ENCODE data around the gene PSMD1. TPM values are rescaled to one million over a fixed set of nuclear protein-coding genes. Genes with fewer than 3 reads are reported as not detected.
A peak's percentile ranks its signal among the peaks of the same experiment; 100 is the strongest.
"Not testable (repeated sequence)": the region's sequence is repeated elsewhere in the genome, so short reads cannot be mapped to it uniquely, and the experiment has no call there.

The PSMD1 gene
- total RNA-seq, 1 donor from 2014 or later: 77.2 TPM

GRCh38 chr2:231190531-231191197, 134.0 kb downstream of the PSMD1 start:
- Histone ChIP-seq H3K4me3 (ENCODE audit: low read depth, low read length) (no peak overlapping the region), H3K36me3 (ENCODE audit: control insufficient read depth, insufficient read depth, low read length) (no peaks in the 10 kb centered on the region), H3K27me3 (ENCODE audit: control insufficient read depth, insufficient read depth, low read length) (no peaks in the 10 kb centered on the region)
- DNase-seq (ENCODE audit: low read depth): no peak
- TF ChIP-seq CTCF (IDR thresholded peaks at IDR 0.05; ENCODE audit: insufficient read depth, low read length, poor library complexity, severe bottlenecking): no peak

- no peaks in the 10 kb centered on the region for H3K27me3 ChIP-seq (ENCODE audit: control insufficient read depth, insufficient read depth, low read length)
- no peak for DNase-seq (ENCODE audit: low read depth)
- TF ChIP-seq CTCF (IDR thresholded peaks at IDR 0.05; ENCODE audit: insufficient read depth, low read length, poor library complexity, severe bottlenecking): peak; percentile 89
- H3K36me3 ChIP-seq (ENCODE audit: control insufficient read depth, insufficient read depth, low read length): no peaks in the 10 kb centered on the region
- no peak overlapping the region for H3K4me3 ChIP-seq (ENCODE audit: low read depth, low read length)
These were observed 135.5 kb downstream of the PSMD1 start for GRCh38 chr2:231191896-231192872.

- TF ChIP-seq CTCF (IDR thresholded peaks at IDR 0.05; ENCODE audit: insufficient read depth, low read length, poor library complexity, severe bottlenecking): no peak
These were observed 136.5 kb downstream of the PSMD1 start for GRCh38 chr2:231193216-231193615.

GRCh38 chr2:231196592-231196991, 139.9 kb downstream of the PSMD1 start:
- no peak for TF ChIP-seq CTCF (IDR thresholded peaks at IDR 0.05; ENCODE audit: insufficient read depth, low read length, poor library complexity, severe bottlenecking)
- Histone ChIP-seq H3K36me3 (ENCODE audit: control insufficient read depth, insufficient read depth, low read length) (no peaks in the 10 kb centered on the region), H3K27me3 (ENCODE audit: control insufficient read depth, insufficient read depth, low read length) (no peaks in the 10 kb centered on the region), H3K4me3 (ENCODE audit: low read depth, low read length) (no peak overlapping the region)
- DNase-seq (ENCODE audit: low read depth): no peak

More at GRCh38 chr2:231193216-231193615, 136.5 kb downstream of the PSMD1 start:
- no peaks in the 10 kb centered on the region for H3K36me3 ChIP-seq (ENCODE audit: control insufficient read depth, insufficient read depth, low read length)
- no peaks in the 10 kb centered on the region for H3K27me3 ChIP-seq (ENCODE audit: control insufficient read depth, insufficient read depth, low read length)
- no peak for DNase-seq (ENCODE audit: low read depth)
- H3K4me3 ChIP-seq (ENCODE audit: low read depth, low read length): no peak overlapping the region

- not testable (repeated sequence) for H3K4me3 ChIP-seq (ENCODE audit: low read depth, low read length); H3K36me3 ChIP-seq (ENCODE audit: control insufficient read depth, insufficient read depth, low read length); DNase-seq (ENCODE audit: low read depth); H3K27me3 ChIP-seq (ENCODE audit: control insufficient read depth, insufficient read depth, low read length)
These were observed 140.5 kb downstream of the PSMD1 start for GRCh38 chr2:231197196-231197595.

GRCh38 chr2:231197706-231198290, 141.1 kb downstream of the PSMD1 start:
- no peaks in the 10 kb centered on the region for H3K36me3 ChIP-seq (ENCODE audit: control insufficient read depth, insufficient read depth, low read length)
- no peak for TF ChIP-seq CTCF (IDR thresholded peaks at IDR 0.05; ENCODE audit: insufficient read depth, low read length, poor library complexity, severe bottlenecking)

More at GRCh38 chr2:231197706-231198290, 141.1 kb downstream of the PSMD1 start:
- peak overlapping the region; percentile 59 for H3K4me3 ChIP-seq (ENCODE audit: low read depth, low read length)
- no peak for DNase-seq (ENCODE audit: low read depth)
- H3K27me3 ChIP-seq (ENCODE audit: control insufficient read depth, insufficient read depth, low read length): no peaks in the 10 kb centered on the region

Data from kidney epithelial cell (primary cell).